GM23338 (cell line): Measurements from ENCODE around the gene RNF121. TPM values are rescaled to one million over a fixed set of nuclear protein-coding genes. Genes with fewer than 3 reads are reported as not detected.

Source experiments
- ATAC-seq: fragments of 200-7000 bp; cut with Tn5 transposase; 3 replicates; pipeline ENCODE4 v1.9.1; 2020
- DNase-seq: peaks from one replicate; pipeline ENCODE4 v3.0.0-alpha.2; 2015; ENCODE audit warnings: low spot score
- H2AFZ ChIP-seq: fragments of 200-600 bp; sonication (generic); 2 replicates; pipeline ENCODE4 v1.8.0; 2016; ENCODE audit warnings: antibody characterized with exemption, mild to moderate bottlenecking, moderate library complexity
- H3F3A ChIP-seq: fragments of 200-600 bp; sonication (generic); replicated peaks from 2 replicates; pipeline ENCODE4 v1.8.0; 2017; ENCODE audit warnings: antibody characterized with exemption, mixed run types, low read depth
- H3K27ac ChIP-seq: fragments of 200-600 bp; sonication (generic); 2 replicates; pipeline ENCODE4 v1.6.1; 2016; ENCODE audit warnings: low read depth
- H3K27me3 ChIP-seq: fragments of 200-600 bp; sonication (generic); 2 replicates; pipeline ENCODE4 v1.8.0; 2016; ENCODE audit warnings: mild to moderate bottlenecking, mixed run types, moderate library complexity; ENCODE audit not compliant: insufficient read depth
- H3K36me3 ChIP-seq: fragments of 200-600 bp; sonication (generic); 2 replicates; pipeline ENCODE4 v1.8.0; 2016; ENCODE audit warnings: mild to moderate bottlenecking; ENCODE audit not compliant: insufficient read depth
- H3K4me1 ChIP-seq: fragments of 200-600 bp; sonication (generic); 2 replicates; pipeline ENCODE4 v1.8.0; 2016; ENCODE audit warnings: mild to moderate bottlenecking, moderate library complexity; ENCODE audit not compliant: insufficient read depth
- H3K4me2 ChIP-seq: fragments of 200-600 bp; sonication (generic); 2 replicates; pipeline ENCODE4 v1.7.1; 2017; ENCODE audit warnings: mixed run types
- H3K4me3 ChIP-seq: fragments of 200-600 bp; sonication (generic); 2 replicates; pipeline ENCODE4 v1.6.1; 2016; ENCODE audit warnings: mixed run types
- H3K79me2 ChIP-seq: fragments of 200-600 bp; sonication (generic); replicated peaks from 2 replicates; pipeline ENCODE4 v1.8.0; 2017; ENCODE audit warnings: mild to moderate bottlenecking; ENCODE audit not compliant: insufficient read depth
- H3K9me2 ChIP-seq: fragments of 200-600 bp; sonication (generic); 2 replicates; pipeline ENCODE4 v1.8.0; 2017; ENCODE audit not compliant: insufficient read depth
- H4K20me1 ChIP-seq: fragments of 200-600 bp; sonication (generic); replicated peaks from 2 replicates; pipeline ENCODE4 v1.8.0; 2017; ENCODE audit warnings: mild to moderate bottlenecking; ENCODE audit not compliant: insufficient read depth
- H3K27ac Mint-ChIP-seq: 2 replicates; pipeline ENCODE4 v1.8.0; 2020; ENCODE audit warnings: inconsistent platforms, mild to moderate bottlenecking, moderate library complexity, mixed read lengths
- H3K27me3 Mint-ChIP-seq: 3 replicates; pipeline ENCODE4 v1.8.0; 2022; ENCODE audit warnings: low read depth, mild to moderate bottlenecking, moderate library complexity, mixed read lengths, inconsistent platforms; ENCODE audit not compliant: insufficient read depth, poor library complexity
- H3K36me3 Mint-ChIP-seq: 3 replicates; pipeline ENCODE4 v1.8.0; 2021; ENCODE audit warnings: low read depth, mild to moderate bottlenecking, inconsistent platforms, moderate library complexity, mixed read lengths
- H3K4me1 Mint-ChIP-seq: 3 replicates; pipeline ENCODE4 v1.8.0; 2020; ENCODE audit warnings: mild to moderate bottlenecking, inconsistent platforms, mixed read lengths
- H3K4me3 Mint-ChIP-seq: 3 replicates; pipeline ENCODE4 v1.8.0; 2021; ENCODE audit warnings: moderate library complexity, mild to moderate bottlenecking, inconsistent platforms, mixed read lengths
- H3K9me3 Mint-ChIP-seq: 3 replicates; pipeline ENCODE4 v1.8.0; 2020; ENCODE audit warnings: moderate library complexity, mild to moderate bottlenecking, inconsistent platforms, mixed read lengths
- CREB1 ChIP-seq: fragments of 250-450 bp; sonication (Bioruptor Pico); IDR thresholded peaks from 2 replicates; pipeline ENCODE4 v1.5.0; 2020; ENCODE audit warnings: low read depth, mild to moderate bottlenecking, moderate library complexity
- CTCF ChIP-seq, 2 experiments: fragments of 200-600 bp in 1 of 2; sonication (generic) in 1 of 2; conservative IDR thresholded peaks; 2 replicates each; pipeline versions ENCODE4 v1.5.1 to v1.6.1; 2016 to 2017; ENCODE audit warnings: antibody characterized with exemption in 2 of 2, low read depth in 2 of 2, mild to moderate bottlenecking in 2 of 2, moderate library complexity in 1 of 2
- ETS1 ChIP-seq: IDR thresholded peaks from 2 replicates; pipeline ENCODE4 v1.6.1; 2016; ENCODE audit warnings: antibody characterized with exemption
- EZH2 ChIP-seq: fragments of 200-600 bp; sonication (generic); IDR thresholded peaks from one replicate; pipeline ENCODE4 v1.8.0; 2017; ENCODE audit warnings: antibody characterized with exemption, mild to moderate bottlenecking, low read depth; ENCODE audit not compliant: unreplicated experiment
- NANOG ChIP-seq: IDR thresholded peaks from 2 replicates; pipeline ENCODE4 v1.6.1; 2016; ENCODE audit warnings: antibody characterized with exemption, borderline replicate concordance
- POLR2AphosphoS5 ChIP-seq: IDR thresholded peaks from 2 replicates; pipeline ENCODE4 v1.6.1; 2016; ENCODE audit warnings: antibody characterized with exemption, low read depth
- STAT1 ChIP-seq: IDR thresholded peaks from one replicate; pipeline ENCODE4 v1.6.1; 2016; ENCODE audit warnings: antibody characterized with exemption; ENCODE audit not compliant: unreplicated experiment
- ZNF331 ChIP-seq: fragments of 250-450 bp; sonication (Bioruptor Pico); IDR thresholded peaks from 2 replicates; pipeline ENCODE4 v1.5.0; 2020; ENCODE audit warnings: low read depth, mild to moderate bottlenecking, moderate library complexity
- ZNF462 ChIP-seq: fragments of 250-450 bp; sonication (Bioruptor Pico); IDR thresholded peaks from 2 replicates; pipeline ENCODE4 v1.5.0; 2020; ENCODE audit warnings: mild to moderate bottlenecking, moderate library complexity
- polyA plus RNA-seq: library from polyadenylated mRNA; unstranded; fragments of >200 nt; fragmentation: Nextera tagmentation; extraction: Ambion mirVana; gene quantifications from 2 replicates; pipeline ENCODE4 v1.2.1, GENCODE V29; 2016
- total RNA-seq: library from RNA; depleted of rRNA; stranded (reverse); fragments of >200 nt; shearing (Covaris generic); gene quantifications from 2 replicates; pipeline ENCODE4 v1.2.3, GENCODE V29; 2014

The RNF121 gene
- total and polyA plus RNA-seq, 2 experiments from 2014 or later = 7.8 to 37.7 TPM

GRCh38 chr11:72007587-72007986, 78.7 kb downstream of the RNF121 start (continued):
- no peak for TF ChIP-seq ETS1
- TF ChIP-seq CREB1 = no peak
- no peak for TF ChIP-seq ZNF462 (CRISPR knock-in tag)
- TF ChIP-seq STAT1 = no peak
- TF ChIP-seq POLR2AphosphoS5 = no peak
- TF ChIP-seq ZNF331 (CRISPR knock-in tag) = no peak
- no peak for TF ChIP-seq EZH2
- TF ChIP-seq NANOG = no peak

- Histone ChIP-seq H3K4me2 (no peak overlapping the region), H4K20me1 (peaks cover 25% of the 10 kb centered on the region), H3K4me1 (no peaks in the 10 kb centered on the region), H3K27me3 (no peaks in the 10 kb centered on the region), H3K27ac (no peak overlapping the region), H3F3A (peaks cover 3% of the 10 kb centered on the region; the same call in 1 of the 2 replicates), H3K79me2 (no peaks in the 10 kb centered on the region), H3K4me3 (no peak overlapping the region), H2AFZ (no peak overlapping the region), H3K9me2 (no peaks in the 10 kb centered on the region), H3K36me3 (peaks cover 8% of the 10 kb centered on the region; the same call in 1 of the 2 replicates)
- Mint-ChIP-seq H3K27me3 (peaks cover 34% of the 10 kb centered on the region), H3K36me3 (peaks cover 91% of the 10 kb centered on the region), H3K9me3 (peaks cover 2% of the 10 kb centered on the region; the same call in 1 of the 3 replicates), H3K27ac (no peak overlapping the region), H3K4me3 (no peak overlapping the region), H3K4me1 (no peaks in the 10 kb centered on the region)
- TF ChIP-seq CTCF (conservative IDR thresholded peaks at IDR 0.05; ENCODE audit: low read depth in 2 of 2) = no peak
- no peak for TF ChIP-seq CREB1
- ATAC-seq (no peak), DNase-seq (no peak)
These were observed 79.9 kb downstream of the RNF121 start for GRCh38 chr11:72008728-72009127.
